ENCODE data around the gene CTCF.
A peak's percentile ranks its signal among the peaks of the same experiment; 100 is the strongest.
"Not testable (repeated sequence)": the region's sequence is repeated elsewhere in the genome, so short reads cannot be mapped to it uniquely, and the experiment has no call there.

CTCF gene, protein sequence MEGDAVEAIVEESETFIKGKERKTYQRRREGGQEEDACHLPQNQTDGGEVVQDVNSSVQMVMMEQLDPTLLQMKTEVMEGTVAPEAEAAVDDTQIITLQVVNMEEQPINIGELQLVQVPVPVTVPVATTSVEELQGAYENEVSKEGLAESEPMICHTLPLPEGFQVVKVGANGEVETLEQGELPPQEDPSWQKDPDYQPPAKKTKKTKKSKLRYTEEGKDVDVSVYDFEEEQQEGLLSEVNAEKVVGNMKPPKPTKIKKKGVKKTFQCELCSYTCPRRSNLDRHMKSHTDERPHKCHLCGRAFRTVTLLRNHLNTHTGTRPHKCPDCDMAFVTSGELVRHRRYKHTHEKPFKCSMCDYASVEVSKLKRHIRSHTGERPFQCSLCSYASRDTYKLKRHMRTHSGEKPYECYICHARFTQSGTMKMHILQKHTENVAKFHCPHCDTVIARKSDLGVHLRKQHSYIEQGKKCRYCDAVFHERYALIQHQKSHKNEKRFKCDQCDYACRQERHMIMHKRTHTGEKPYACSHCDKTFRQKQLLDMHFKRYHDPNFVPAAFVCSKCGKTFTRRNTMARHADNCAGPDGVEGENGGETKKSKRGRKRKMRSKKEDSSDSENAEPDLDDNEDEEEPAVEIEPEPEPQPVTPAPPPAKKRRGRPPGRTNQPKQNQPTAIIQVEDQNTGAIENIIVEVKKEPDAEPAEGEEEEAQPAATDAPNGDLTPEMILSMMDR

GRCh38 chr16:67562526-67562917 lies at the start of gene CTCF:
Gene CTCF (plus strand): TSS chr16:67562526. CDS start chr16:67610833, 48,307 bp downstream.
- Histone ChIP-seq H3K27me3 (ENCODE audit: insufficient read depth, low read length) (no peaks in the 10 kb centered on the region), H3K9me3 (ENCODE audit: insufficient read depth, low read depth, low read length) (no peaks in the 10 kb centered on the region), H3K4me1 (ENCODE audit: insufficient read depth, low read length) (peaks cover 7% of the 10 kb centered on the region; the same call in 1 of the 2 replicates), H3K9ac (ENCODE audit: low read depth, low read length) (peak within 1 kb of the TSS; percentile 94), H3K27ac (ENCODE audit: low read length) (peak within 1 kb of the TSS; percentile 65), H3K36me3 (ENCODE audit: insufficient read depth, low read depth, low read length) (no peaks in the 10 kb centered on the region), H3K4me3 (ENCODE audit: low read length) (peak within 1 kb of the TSS; percentile 96)

DNA sequence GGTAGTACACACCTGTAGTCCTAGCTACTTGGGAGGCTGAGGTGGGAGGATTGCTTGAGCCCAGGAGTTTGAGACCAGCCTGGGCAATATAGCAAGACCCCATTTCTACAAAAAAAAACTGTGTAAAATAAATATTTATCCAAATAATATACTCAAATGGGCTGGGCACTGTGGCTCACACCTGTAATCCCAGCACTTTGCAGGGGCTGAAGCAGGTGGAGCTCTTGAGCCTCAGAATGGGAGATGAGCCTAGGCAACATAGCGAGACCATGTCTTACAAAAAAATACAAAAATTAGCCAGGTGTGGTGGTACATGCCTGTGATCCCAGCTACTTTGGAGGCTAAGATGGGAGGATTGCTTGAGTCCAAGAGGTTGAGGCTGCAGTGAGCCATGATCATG lies 48.4 kb upstream of the CTCF start:
- not testable (repeated sequence) for H3K36me3 ChIP-seq (ENCODE audit: insufficient read depth, low read depth, low read length); H3K4me1 ChIP-seq (ENCODE audit: insufficient read depth, low read length); H3K4me3 ChIP-seq (ENCODE audit: low read length); H3K9ac ChIP-seq (ENCODE audit: low read depth, low read length); H3K9me3 ChIP-seq (ENCODE audit: insufficient read depth, low read depth, low read length); H3K27ac ChIP-seq (ENCODE audit: low read length)
- H3K27me3 ChIP-seq (ENCODE audit: insufficient read depth, low read length) = peaks cover 26% of the 10 kb centered on the region; the same call in 1 of the 2 replicates

GRCh38 chr16:67514382-67514828 lies 47.9 kb upstream of the CTCF start:
- H3K4me1 ChIP-seq (ENCODE audit: insufficient read depth, low read length) = no peaks in the 10 kb centered on the region
- H3K36me3 ChIP-seq (ENCODE audit: insufficient read depth, low read depth, low read length) = no peaks in the 10 kb centered on the region
- H3K9ac ChIP-seq (ENCODE audit: low read depth, low read length) = no peak overlapping the region
- peaks cover 31% of the 10 kb centered on the region; the same call in 1 of the 2 replicates for H3K27me3 ChIP-seq (ENCODE audit: insufficient read depth, low read length)
- H3K27ac ChIP-seq (ENCODE audit: low read length) = no peak overlapping the region
- H3K4me3 ChIP-seq (ENCODE audit: low read length) = no peak overlapping the region
- no peaks in the 10 kb centered on the region for H3K9me3 ChIP-seq (ENCODE audit: insufficient read depth, low read depth, low read length)

- H3K27ac ChIP-seq (ENCODE audit: low read length) = no peak overlapping the region
- H3K27me3 ChIP-seq (ENCODE audit: insufficient read depth, low read length) = peaks cover 33% of the 10 kb centered on the region; the same call in 1 of the 2 replicates
- H3K4me1 ChIP-seq (ENCODE audit: insufficient read depth, low read length) = no peaks in the 10 kb centered on the region
- H3K36me3 ChIP-seq (ENCODE audit: insufficient read depth, low read depth, low read length) = no peaks in the 10 kb centered on the region
- H3K9ac ChIP-seq (ENCODE audit: low read depth, low read length) = no peak overlapping the region
- H3K9me3 ChIP-seq (ENCODE audit: insufficient read depth, low read depth, low read length) = no peaks in the 10 kb centered on the region
- H3K4me3 ChIP-seq (ENCODE audit: low read length) = no peak overlapping the region
Measured at GRCh38 chr16:67516296-67517154, 45.8 kb upstream of the CTCF start.

DNA sequence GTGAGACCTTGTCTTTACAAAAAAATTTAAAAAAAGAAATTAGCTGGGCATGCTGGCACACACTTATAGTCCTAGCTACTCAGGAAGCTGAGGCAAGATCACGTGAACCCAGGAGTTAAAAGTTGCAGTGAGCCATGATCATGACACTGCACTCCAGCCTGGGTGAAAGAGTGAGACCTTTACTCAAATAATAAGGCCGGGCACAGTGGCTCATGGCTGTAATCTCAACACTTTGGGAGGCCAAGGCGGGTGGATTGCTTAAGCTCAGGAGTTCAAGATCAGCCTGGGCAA lies 45.2 kb upstream of the CTCF start:
- Histone ChIP-seq H3K36me3 (ENCODE audit: insufficient read depth, low read depth, low read length) (no peaks in the 10 kb centered on the region), H3K27ac (ENCODE audit: low read length) (no peak overlapping the region), H3K9ac (ENCODE audit: low read depth, low read length) (no peak overlapping the region), H3K4me1 (ENCODE audit: insufficient read depth, low read length) (no peaks in the 10 kb centered on the region), H3K27me3 (ENCODE audit: insufficient read depth, low read length) (peaks cover 37% of the 10 kb centered on the region; the same call in 1 of the 2 replicates), H3K4me3 (ENCODE audit: low read length) (no peak overlapping the region), H3K9me3 (ENCODE audit: insufficient read depth, low read depth, low read length) (no peaks in the 10 kb centered on the region)

DNA sequence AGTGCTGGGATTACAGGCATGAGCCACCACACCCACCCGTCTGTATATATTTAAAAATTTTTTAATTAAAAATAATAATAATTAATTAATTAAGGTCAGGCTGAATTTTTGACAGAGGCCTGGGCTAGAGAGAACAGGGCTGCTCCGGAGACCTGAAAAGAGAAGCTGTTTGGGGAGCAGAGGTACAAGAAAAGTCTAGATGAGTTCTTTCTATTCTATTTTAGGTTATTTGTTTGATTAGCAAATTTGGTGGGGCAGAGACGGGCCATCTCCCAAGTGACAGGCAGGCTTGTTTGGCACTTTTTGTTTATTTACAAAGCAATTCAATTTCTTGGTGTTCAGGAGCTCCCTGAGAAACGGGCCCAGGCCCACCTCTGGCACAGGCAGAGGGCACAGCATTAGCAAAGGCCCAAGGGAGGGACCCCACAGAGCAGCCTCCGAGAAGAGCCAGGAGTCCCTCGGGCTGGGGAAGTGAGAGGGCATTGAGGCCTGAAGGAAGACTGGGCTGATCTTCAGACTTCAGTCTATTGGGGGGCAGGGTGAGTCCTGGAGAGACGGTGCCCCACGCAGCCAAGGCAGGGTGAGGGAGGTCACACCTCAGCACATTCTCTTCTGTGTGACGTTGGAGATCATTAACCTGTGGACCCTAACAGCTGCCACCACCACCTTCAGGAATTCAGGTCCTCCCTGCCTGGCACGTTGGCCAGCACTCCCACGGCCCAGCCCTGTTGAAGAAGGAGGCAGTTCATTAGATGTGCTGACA lies 44.5 kb upstream of the CTCF start:
- no peaks in the 10 kb centered on the region for H3K4me1 ChIP-seq (ENCODE audit: insufficient read depth, low read length)
- H3K27me3 ChIP-seq (ENCODE audit: insufficient read depth, low read length) = peaks cover 44% of the 10 kb centered on the region
- no peaks in the 10 kb centered on the region for H3K9me3 ChIP-seq (ENCODE audit: insufficient read depth, low read depth, low read length)
- H3K36me3 ChIP-seq (ENCODE audit: insufficient read depth, low read depth, low read length) = no peaks in the 10 kb centered on the region
- H3K27ac ChIP-seq (ENCODE audit: low read length) = no peak overlapping the region
- H3K4me3 ChIP-seq (ENCODE audit: low read length) = no peak overlapping the region
- no peak overlapping the region for H3K9ac ChIP-seq (ENCODE audit: low read depth, low read length)

DNA sequence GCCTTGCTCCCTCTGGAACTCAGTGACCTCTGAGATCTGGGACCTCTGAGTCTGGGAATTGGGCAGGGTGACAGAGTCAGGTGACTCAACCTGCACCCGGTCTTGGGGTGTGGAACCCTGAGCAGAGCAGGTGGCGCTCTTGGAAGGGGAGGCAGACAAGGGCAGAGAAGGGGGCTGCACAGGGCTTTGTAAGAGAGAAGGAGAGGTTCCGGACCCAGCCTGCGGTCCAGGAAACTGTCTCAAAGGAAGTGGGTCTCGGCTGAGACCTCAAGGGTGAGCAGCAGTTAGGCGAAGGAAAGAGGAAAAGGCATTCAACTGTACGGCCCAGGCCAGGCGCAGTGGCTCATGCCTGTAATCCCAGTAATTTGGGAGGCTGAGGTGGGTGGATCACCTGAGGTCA lies 43.6 kb upstream of the CTCF start:
- H3K4me1 ChIP-seq (ENCODE audit: insufficient read depth, low read length) = no peaks in the 10 kb centered on the region
- H3K4me3 ChIP-seq (ENCODE audit: low read length) = no peak overlapping the region
- peaks cover 53% of the 10 kb centered on the region for H3K27me3 ChIP-seq (ENCODE audit: insufficient read depth, low read length)
- no peaks in the 10 kb centered on the region for H3K9me3 ChIP-seq (ENCODE audit: insufficient read depth, low read depth, low read length)
- H3K9ac ChIP-seq (ENCODE audit: low read depth, low read length) = no peak overlapping the region
- H3K27ac ChIP-seq (ENCODE audit: low read length) = no peak overlapping the region
- H3K36me3 ChIP-seq (ENCODE audit: insufficient read depth, low read depth, low read length) = no peaks in the 10 kb centered on the region

DNA sequence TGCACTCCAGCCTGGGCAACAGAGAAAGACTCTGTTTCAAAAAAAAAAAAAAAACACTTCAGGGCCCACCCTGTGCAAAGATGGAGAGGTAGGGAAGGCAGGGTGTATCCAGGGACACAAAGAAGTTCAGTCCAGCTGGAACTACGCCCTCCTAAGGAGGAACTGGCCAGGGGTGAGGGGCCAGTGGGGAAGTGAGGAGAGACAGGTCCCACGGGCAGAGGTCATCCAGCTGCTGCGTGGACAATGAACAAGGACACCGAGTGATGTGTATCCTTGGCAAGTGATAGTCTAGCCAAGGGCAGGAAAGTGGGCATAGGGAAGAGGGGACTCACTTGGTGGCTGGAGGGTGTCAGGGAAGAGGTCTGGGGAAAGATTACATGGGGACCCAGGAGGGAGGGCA lies 43.1 kb upstream of the CTCF start:
- H3K9ac ChIP-seq (ENCODE audit: low read depth, low read length) = no peak overlapping the region
- H3K36me3 ChIP-seq (ENCODE audit: insufficient read depth, low read depth, low read length) = no peaks in the 10 kb centered on the region
- no peaks in the 10 kb centered on the region for H3K4me1 ChIP-seq (ENCODE audit: insufficient read depth, low read length)
- H3K4me3 ChIP-seq (ENCODE audit: low read length) = no peak overlapping the region
- no peak overlapping the region for H3K27ac ChIP-seq (ENCODE audit: low read length)
- no peaks in the 10 kb centered on the region for H3K9me3 ChIP-seq (ENCODE audit: insufficient read depth, low read depth, low read length)
- peaks cover 58% of the 10 kb centered on the region for H3K27me3 ChIP-seq (ENCODE audit: insufficient read depth, low read length)

GRCh38 chr16:67521095-67521804 lies 41.1 kb upstream of the CTCF start:
- Histone ChIP-seq H3K4me3 (ENCODE audit: low read length) (peak overlapping the region; percentile 60), H3K9me3 (ENCODE audit: insufficient read depth, low read depth, low read length) (no peaks in the 10 kb centered on the region), H3K36me3 (ENCODE audit: insufficient read depth, low read depth, low read length) (no peaks in the 10 kb centered on the region), H3K9ac (ENCODE audit: low read depth, low read length) (peak overlapping the region; percentile 56; the same call in 1 of the 2 replicates), H3K4me1 (ENCODE audit: insufficient read depth, low read length) (no peaks in the 10 kb centered on the region), H3K27me3 (ENCODE audit: insufficient read depth, low read length) (peaks cover 70% of the 10 kb centered on the region), H3K27ac (ENCODE audit: low read length) (no peak overlapping the region)

DNA sequence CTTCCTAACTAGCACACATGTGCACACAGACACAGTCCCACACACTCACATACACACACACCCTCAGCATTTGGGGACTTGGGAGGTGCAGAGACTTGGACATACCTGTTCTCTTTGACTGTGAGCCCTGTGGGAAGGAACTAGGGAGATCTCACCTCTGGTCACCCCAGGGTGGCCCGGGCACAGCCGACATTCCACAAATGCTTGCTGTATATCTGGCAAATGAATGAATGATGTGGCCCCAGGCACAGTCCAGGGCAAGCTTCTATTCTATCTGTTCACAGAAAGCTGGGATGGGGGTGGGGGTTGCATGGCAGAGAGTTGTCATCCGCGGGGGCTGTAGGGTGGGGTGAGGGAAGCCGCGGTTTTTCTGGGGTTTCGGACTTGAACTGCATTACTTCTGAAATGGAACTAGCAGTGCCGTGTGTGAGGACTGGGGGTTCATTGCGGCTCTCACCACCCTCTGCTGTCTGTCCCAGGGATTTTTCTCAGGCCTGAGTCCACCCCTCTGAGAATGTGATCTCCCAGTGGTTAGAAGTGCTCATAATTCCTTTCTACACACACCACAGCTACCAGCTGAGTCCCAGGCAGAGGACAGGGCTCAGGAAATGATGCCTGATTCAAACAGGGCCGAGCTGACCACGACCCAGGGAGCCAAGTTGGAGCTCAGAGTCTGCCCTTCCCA lies 37.0 kb upstream of the CTCF start:
- H3K36me3 ChIP-seq (ENCODE audit: insufficient read depth, low read depth, low read length) = no peaks in the 10 kb centered on the region
- H3K27me3 ChIP-seq (ENCODE audit: insufficient read depth, low read length) = peaks cover 85% of the 10 kb centered on the region

More for the DNA sequence above, 37.0 kb upstream of the CTCF start:
- Histone ChIP-seq H3K4me3 (ENCODE audit: low read length) (no peak overlapping the region), H3K4me1 (ENCODE audit: insufficient read depth, low read length) (no peaks in the 10 kb centered on the region; the same call in none of the 2 replicates), H3K9ac (ENCODE audit: low read depth, low read length) (no peak overlapping the region), H3K9me3 (ENCODE audit: insufficient read depth, low read depth, low read length) (no peaks in the 10 kb centered on the region), H3K27ac (ENCODE audit: low read length) (no peak overlapping the region)
